DOHH2 (cell line): ENCODE results near the gene CAMK2D.

Source experiments
- CTCF ChIP-seq: fragments of 200-600 bp; sonication (generic); IDR thresholded peaks from one replicate; pipeline ENCODE4 v1.5.1; 2014; ENCODE audit warnings: antibody characterized with exemption, mild to moderate bottlenecking, low read depth, low read length; ENCODE audit not compliant: poor library complexity, severe bottlenecking
- EZH2phosphoT487 ChIP-seq: fragments of 200-600 bp; sonication (generic); IDR thresholded peaks from 2 replicates; pipeline ENCODE4 v1.6.1; 2017; ENCODE audit warnings: borderline replicate concordance, mild to moderate bottlenecking, antibody characterized with exemption, low read length, moderate library complexity, mixed read lengths

- no peak for TF ChIP-seq CTCF
- TF ChIP-seq EZH2phosphoT487 = no peak
These were observed 317.2 kb downstream of the CAMK2D start for GRCh38 chr4:113444386-113444785.
